ENCODE measurements around the gene CCDC27. TPM values are rescaled to one million over a fixed set of nuclear protein-coding genes. Genes with fewer than 3 reads are reported as not detected.
A peak's percentile ranks its signal among the peaks of the same experiment; 100 is the strongest.

CCDC27 gene
- total RNA-seq, 1 donor from 2014 or later = not detected

DNA sequence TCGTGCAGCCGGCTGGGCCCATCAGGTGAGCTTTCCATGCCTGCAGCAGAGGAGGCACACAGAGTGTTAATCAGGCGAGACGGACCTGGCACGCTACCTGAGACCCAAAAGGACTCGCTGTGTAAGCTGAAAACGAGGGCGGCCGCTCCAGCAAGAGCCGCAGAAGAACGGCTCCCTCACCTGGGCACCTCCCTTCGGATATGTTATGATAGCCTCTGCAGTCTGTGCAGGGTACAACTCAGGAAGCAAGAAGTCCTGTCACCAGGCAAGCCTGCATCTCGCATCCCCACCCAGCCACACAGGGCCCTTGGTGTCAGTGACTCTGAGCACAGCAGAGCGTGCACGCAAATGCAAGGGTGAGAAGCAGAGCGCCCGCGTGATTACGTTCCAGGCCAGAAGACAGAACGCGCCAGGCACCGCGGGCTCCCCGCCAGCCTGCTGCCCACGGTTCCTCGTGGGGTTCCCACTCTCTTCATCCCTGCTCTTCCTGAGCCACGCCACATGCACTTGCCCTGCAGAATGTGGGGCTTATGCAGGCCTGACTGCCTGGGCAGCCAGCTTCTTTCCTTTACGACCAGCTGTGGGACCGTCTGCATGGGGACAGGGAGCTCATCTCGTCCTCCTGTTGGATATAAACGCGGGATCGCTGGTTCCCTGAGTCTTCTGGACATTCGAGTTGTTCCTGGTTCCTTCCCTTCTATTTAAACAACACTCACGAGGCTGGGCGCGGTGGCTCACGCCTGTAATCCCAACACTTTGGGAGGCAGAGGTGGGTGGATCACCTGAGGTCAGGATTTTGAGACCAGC is 64.3 kb downstream of the CCDC27 start:
- Histone ChIP-seq H3K4me1 (no peaks in the 10 kb centered on the region), H3K36me3 (peaks cover 56% of the 10 kb centered on the region), H3K4me3 (no peak overlapping the region), H3K27me3 (ENCODE audit: low read depth) (no peaks in the 10 kb centered on the region), H3K9me3 (no peaks in the 10 kb centered on the region), H3K27ac (no peak overlapping the region)
- intact Hi-C loops (cut with DNase I) = no loop called here
- DNase-seq = peak; percentile 42
- no peak for ATAC-seq
- TF ChIP-seq CTCF (IDR thresholded peaks at IDR 0.05) = no peak

- ATAC-seq (no peak), DNase-seq (peak; percentile 31)
- Histone ChIP-seq H3K4me1 (no peaks in the 10 kb centered on the region), H3K27ac (no peak overlapping the region), H3K36me3 (peaks cover 63% of the 10 kb centered on the region), H3K9me3 (no peaks in the 10 kb centered on the region), H3K27me3 (ENCODE audit: low read depth) (no peaks in the 10 kb centered on the region), H3K4me3 (no peak overlapping the region)
- intact Hi-C loops (cut with DNase I) = no loop called here
- no peak for TF ChIP-seq CTCF (IDR thresholded peaks at IDR 0.05)
Observed at GRCh38 chr1:3817138-3817740, 65.0 kb downstream of the CCDC27 start.

DNA sequence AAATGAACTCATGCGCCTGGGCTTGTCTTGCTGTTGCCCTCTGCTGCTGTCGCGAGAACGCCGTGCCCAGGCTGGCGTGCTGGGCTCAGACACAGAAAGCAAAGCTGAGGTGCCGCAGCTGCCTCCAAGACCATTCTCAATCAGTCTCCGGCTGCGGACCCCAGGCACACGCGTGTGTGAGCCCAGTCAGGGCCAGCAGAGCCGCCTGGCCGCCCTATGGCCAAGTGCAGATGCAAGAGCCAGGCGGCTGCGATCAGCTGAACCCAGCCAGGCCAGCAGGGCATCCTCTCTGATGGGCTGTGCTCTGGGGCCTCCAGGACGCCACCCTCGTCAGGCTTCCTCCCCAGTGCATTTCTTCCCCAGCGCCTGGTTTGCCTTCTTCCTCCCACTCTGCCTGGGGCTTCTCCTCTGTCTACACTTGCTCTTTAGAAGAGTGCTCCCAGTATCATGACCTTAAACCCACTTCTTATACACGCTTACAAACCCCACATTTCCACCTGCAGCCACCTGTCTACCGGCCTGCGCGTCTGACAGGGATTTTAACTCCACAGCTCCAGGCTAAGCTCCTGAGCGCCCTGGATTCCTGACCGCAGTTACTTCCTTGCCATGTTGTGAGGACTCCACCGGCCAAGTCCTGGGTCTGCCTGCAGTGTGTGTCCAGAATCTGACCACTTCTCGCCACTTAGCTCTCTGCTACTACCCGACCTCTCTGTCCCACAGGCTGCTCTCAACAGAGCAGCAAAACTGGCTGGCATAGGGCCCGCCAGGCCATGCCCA is 65.8 kb downstream of the CCDC27 start:
- ATAC-seq (peak in 1 of 2 donors; percentile 11), DNase-seq (peak; percentile 38)
- no peak overlapping the region for H3K27ac ChIP-seq
- no peaks in the 10 kb centered on the region for H3K27me3 ChIP-seq (ENCODE audit: low read depth)
- intact Hi-C loops (cut with DNase I) = no loop called here
- H3K4me1 ChIP-seq = no peaks in the 10 kb centered on the region
- H3K36me3 ChIP-seq = peaks cover 71% of the 10 kb centered on the region
- TF ChIP-seq CTCF (IDR thresholded peaks at IDR 0.05) = no peak
- H3K4me3 ChIP-seq = no peak overlapping the region
- H3K9me3 ChIP-seq = no peaks in the 10 kb centered on the region

DNA sequence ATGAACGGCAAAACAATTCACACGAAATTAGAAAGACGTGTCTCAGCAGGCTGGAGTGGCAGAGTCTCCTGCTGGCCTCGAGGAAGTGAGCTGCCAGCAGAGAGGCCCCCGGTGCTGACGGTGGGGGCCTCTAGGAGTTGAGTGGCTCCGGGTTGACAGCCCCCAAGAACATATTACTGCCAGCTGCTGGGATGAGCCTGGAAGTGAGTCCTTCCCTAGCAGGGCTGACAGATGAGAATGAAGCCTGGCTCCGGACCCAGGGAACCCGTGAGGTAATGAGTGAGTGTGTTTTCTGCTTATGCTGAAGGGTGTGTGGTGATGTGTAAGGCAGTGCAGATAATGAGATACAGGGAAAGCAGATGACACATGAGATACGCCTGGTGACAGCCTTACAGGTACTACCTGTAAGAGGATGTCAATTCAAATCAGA is 67.5 kb downstream of the CCDC27 start:
- TF ChIP-seq CTCF (IDR thresholded peaks at IDR 0.05) = no peak
- Histone ChIP-seq H3K4me3 (no peak overlapping the region), H3K27me3 (ENCODE audit: low read depth) (no peaks in the 10 kb centered on the region), H3K9me3 (no peaks in the 10 kb centered on the region), H3K4me1 (no peaks in the 10 kb centered on the region), H3K27ac (no peak overlapping the region), H3K36me3 (peaks cover 75% of the 10 kb centered on the region)
- intact Hi-C loops (cut with DNase I) = no loop called here
- ATAC-seq (no peak), DNase-seq (peak; percentile 8)

- Histone ChIP-seq H3K27me3 (ENCODE audit: low read depth) (no peaks in the 10 kb centered on the region), H3K4me3 (no peak overlapping the region), H3K9me3 (no peaks in the 10 kb centered on the region), H3K36me3 (peaks cover 73% of the 10 kb centered on the region), H3K27ac (no peak overlapping the region), H3K4me1 (no peaks in the 10 kb centered on the region)
- no peak for TF ChIP-seq CTCF (IDR thresholded peaks at IDR 0.05)
- no peak for ATAC-seq
- peak; percentile 22 for DNase-seq
- intact Hi-C loops (cut with DNase I) = no loop called here
Observed at GRCh38 chr1:3820316-3820715, 68.1 kb downstream of the CCDC27 start.
